Stomach smooth muscle (tissue), 2 donors: ENCODE results near the gene LTBP1.

Experiments used
- H3K27ac ChIP-seq: one replicate; pipeline ENCODE4 v1.7.0; 2013; ENCODE audit warnings: mild to moderate bottlenecking, low read length, inconsistent platforms
- H3K27me3 ChIP-seq, 2 donors: one replicate each; pipeline ENCODE4 v1.7.0; 2013; ENCODE audit warnings: low read length in 2 of 2; ENCODE audit not compliant: insufficient read depth in 2 of 2, control insufficient read depth in 1 of 2
- H3K36me3 ChIP-seq, 2 donors: one replicate each; pipeline ENCODE4 v1.7.0; 2013; ENCODE audit warnings: low read length in 2 of 2; ENCODE audit not compliant: control insufficient read depth in 2 of 2, insufficient read depth in 2 of 2
- H3K4me1 ChIP-seq: one replicate; pipeline ENCODE4 v1.7.0; 2013; ENCODE audit warnings: low read length; ENCODE audit not compliant: control insufficient read depth, insufficient read depth
- H3K4me3 ChIP-seq, 2 donors: one replicate each; pipeline ENCODE4 v1.7.0; 2013; ENCODE audit warnings: low read length in 2 of 2
- H3K9ac ChIP-seq, 2 donors: one replicate each; pipeline ENCODE4 v1.7.0; 2013; ENCODE audit warnings: low read length in 2 of 2, mild to moderate bottlenecking in 1 of 2
- H3K9me3 ChIP-seq, 2 donors: one replicate each; pipeline ENCODE4 v1.7.0; 2013; ENCODE audit warnings: low read length in 2 of 2; ENCODE audit not compliant: control insufficient read depth in 2 of 2
- donor health status: healthy.
- donor health status: Pancreatic carcinoma.

Gene LTBP1

DNA sequence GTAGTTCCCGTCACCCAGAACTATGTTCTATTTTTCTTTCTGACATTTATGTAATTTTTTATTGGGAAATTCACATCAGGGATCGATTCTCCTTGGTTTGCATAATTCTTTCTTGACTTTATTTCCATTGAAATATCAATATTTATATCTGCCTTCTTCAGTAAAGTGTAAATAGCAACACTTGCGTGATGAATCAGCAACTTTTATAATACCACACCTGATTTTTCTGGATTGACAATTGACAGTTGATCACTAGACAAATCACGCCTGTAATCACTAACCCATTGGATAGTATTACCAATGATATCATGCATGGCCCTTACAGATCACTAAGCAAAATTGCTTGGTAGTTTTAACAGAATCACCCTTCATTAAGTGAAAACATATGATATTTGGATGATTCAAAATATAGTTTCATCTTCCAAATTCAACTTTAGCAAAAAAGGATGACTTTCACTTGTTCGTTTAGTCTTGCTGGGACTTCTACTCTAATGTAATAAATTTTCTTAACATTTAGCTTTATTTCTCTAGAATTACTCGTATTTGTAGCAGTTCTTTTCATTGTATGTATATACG lies 390.7 kb downstream of the LTBP1 start:
- Histone ChIP-seq H3K9me3 (no peaks in the 10 kb centered on the region), H3K27me3 (no peaks in the 10 kb centered on the region), H3K4me3 (no peak overlapping the region), H3K27ac (no peak overlapping the region), H3K9ac (no peak overlapping the region), H3K36me3 (peaks cover 6 to 10% of the 10 kb centered on the region in 2 donors), H3K4me1 (no peaks in the 10 kb centered on the region)

- Histone ChIP-seq H3K27ac (no peak overlapping the region), H3K9ac (no peak overlapping the region), H3K4me1 (no peaks in the 10 kb centered on the region)
Observed at GRCh38 chr2:33337981-33338380, 391.2 kb downstream of the LTBP1 start.

GRCh38 chr2:33339269-33339668 lies 392.5 kb downstream of the LTBP1 start:
- H3K9me3 ChIP-seq, result no peaks in the 10 kb centered on the region
- H3K4me3 ChIP-seq, result no peak overlapping the region
- no peaks in the 10 kb centered on the region for H3K4me1 ChIP-seq
- no peaks in the 10 kb centered on the region for H3K27me3 ChIP-seq
- H3K36me3 ChIP-seq, result peaks cover 6 to 10% of the 10 kb centered on the region in 2 donors
- H3K9ac ChIP-seq, result no peak overlapping the region
- H3K27ac ChIP-seq, result no peak overlapping the region

More at GRCh38 chr2:33337981-33338380, 391.2 kb downstream of the LTBP1 start:
- Histone ChIP-seq H3K9me3 (no peaks in the 10 kb centered on the region), H3K36me3 (peaks cover 6 to 10% of the 10 kb centered on the region in 2 donors), H3K4me3 (no peak overlapping the region), H3K27me3 (no peaks in the 10 kb centered on the region)

- no peaks in the 10 kb centered on the region for H3K4me1 ChIP-seq
- H3K27ac ChIP-seq, result no peak overlapping the region
- no peak overlapping the region for H3K4me3 ChIP-seq
- no peaks in the 10 kb centered on the region for H3K27me3 ChIP-seq
- H3K36me3 ChIP-seq, result peaks cover 6 to 13% of the 10 kb centered on the region in 2 donors
- H3K9ac ChIP-seq, result no peak overlapping the region
- no peaks in the 10 kb centered on the region for H3K9me3 ChIP-seq
Observed at GRCh38 chr2:33340280-33340679, 393.5 kb downstream of the LTBP1 start.

DNA sequence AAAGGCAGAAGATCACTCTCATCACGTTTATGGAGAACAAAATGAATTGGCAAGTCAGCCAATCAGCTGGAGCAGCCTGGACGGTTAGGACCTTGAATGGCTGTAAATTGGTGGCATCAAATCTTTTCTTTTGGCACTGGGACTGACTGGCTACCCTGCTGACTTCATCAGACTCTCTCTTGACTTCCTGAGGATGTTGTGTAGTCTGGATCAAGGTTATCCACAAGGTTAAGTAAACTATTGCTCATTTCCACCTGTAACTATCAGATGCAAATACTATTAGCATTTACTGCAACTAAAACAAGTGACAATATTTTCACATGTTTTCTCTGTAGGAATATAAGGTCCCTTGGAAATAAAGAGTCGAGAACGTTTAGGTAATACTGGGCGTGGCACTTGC lies 395.4 kb downstream of the LTBP1 start:
- Histone ChIP-seq H3K36me3 (peaks cover 6 to 10% of the 10 kb centered on the region in 2 donors), H3K9ac (no peak overlapping the region), H3K27ac (no peak overlapping the region), H3K27me3 (no peaks in the 10 kb centered on the region), H3K9me3 (no peaks in the 10 kb centered on the region), H3K4me1 (no peaks in the 10 kb centered on the region), H3K4me3 (no peak overlapping the region)

GRCh38 chr2:33342705-33343104 lies 396.0 kb downstream of the LTBP1 start:
- Histone ChIP-seq H3K27ac (no peak overlapping the region), H3K9me3 (no peaks in the 10 kb centered on the region), H3K9ac (no peak overlapping the region)

DNA sequence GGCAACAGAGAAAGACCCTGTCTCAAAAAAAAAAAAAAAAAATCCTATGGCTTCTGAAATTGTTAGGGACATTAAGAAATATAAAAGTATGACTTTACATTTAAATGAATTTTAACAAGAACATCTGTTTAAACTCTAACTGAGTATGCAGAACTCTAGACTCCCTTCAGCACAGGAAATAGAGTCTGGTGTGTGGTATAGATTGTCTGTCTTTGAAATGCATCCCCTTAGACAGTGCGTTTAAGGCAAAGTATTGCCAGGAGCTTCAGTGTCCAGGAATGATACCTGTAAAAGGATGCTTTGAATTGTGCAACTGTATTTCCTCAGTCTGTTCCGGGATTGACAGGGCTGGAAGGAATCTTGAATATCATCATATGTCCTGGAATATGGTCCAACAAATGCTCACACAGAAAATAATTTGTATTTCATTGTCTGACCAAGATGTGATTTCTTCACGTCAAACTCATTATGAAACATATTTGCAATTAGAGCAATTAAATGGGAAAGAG lies 396.7 kb downstream of the LTBP1 start:
- no peaks in the 10 kb centered on the region for H3K27me3 ChIP-seq
- H3K36me3 ChIP-seq, result peaks cover 4 to 14% of the 10 kb centered on the region in 2 donors
- H3K4me3 ChIP-seq, result no peak overlapping the region
- no peak overlapping the region for H3K27ac ChIP-seq
- H3K9me3 ChIP-seq, result no peaks in the 10 kb centered on the region
- H3K4me1 ChIP-seq, result peaks cover 3% of the 10 kb centered on the region
- no peak overlapping the region for H3K9ac ChIP-seq

More at GRCh38 chr2:33342705-33343104, 396.0 kb downstream of the LTBP1 start:
- Histone ChIP-seq H3K4me1 (peaks cover 3% of the 10 kb centered on the region), H3K4me3 (no peak overlapping the region), H3K27me3 (no peaks in the 10 kb centered on the region), H3K36me3 (peaks cover 6 to 14% of the 10 kb centered on the region in 2 donors)

DNA sequence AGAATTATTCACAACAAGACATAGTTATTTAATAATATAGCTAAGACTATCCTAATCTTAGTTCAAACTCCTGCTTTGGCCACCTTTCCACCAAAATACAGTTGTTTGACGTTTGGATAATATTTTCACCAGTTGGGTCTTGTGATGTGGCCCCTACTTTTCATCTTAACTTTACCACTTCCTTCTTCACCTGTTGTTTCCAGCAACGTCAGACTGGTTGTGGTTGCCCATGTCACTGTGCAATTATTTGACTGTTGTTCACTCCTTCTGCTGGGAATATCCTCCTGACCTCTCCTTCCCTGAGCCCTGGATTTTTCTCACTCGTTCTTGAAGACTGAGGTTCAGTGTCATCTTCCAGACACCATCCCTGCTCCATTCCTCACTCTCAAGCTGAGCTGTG lies 397.5 kb downstream of the LTBP1 start:
- Histone ChIP-seq H3K9me3 (no peaks in the 10 kb centered on the region), H3K27ac (no peak overlapping the region), H3K36me3 (peaks cover 3 to 16% of the 10 kb centered on the region in 2 donors), H3K4me3 (no peak overlapping the region), H3K4me1 (peaks cover 3% of the 10 kb centered on the region), H3K27me3 (no peaks in the 10 kb centered on the region), H3K9ac (no peak overlapping the region)

- Histone ChIP-seq H3K4me1 (peaks cover 3% of the 10 kb centered on the region), H3K4me3 (no peak overlapping the region), H3K36me3 (peaks cover 0 to 15% of the 10 kb centered on the region in 2 donors), H3K9ac (no peak overlapping the region), H3K27me3 (no peaks in the 10 kb centered on the region), H3K9me3 (no peaks in the 10 kb centered on the region), H3K27ac (no peak overlapping the region)
Observed at GRCh38 chr2:33347856-33348255, 401.1 kb downstream of the LTBP1 start.

- H3K27me3 ChIP-seq, result no peaks in the 10 kb centered on the region
- H3K4me3 ChIP-seq, result no peak overlapping the region
- no peaks in the 10 kb centered on the region for H3K9me3 ChIP-seq
- peaks cover 3% of the 10 kb centered on the region for H3K4me1 ChIP-seq
- H3K36me3 ChIP-seq, result peaks cover 3 to 23% of the 10 kb centered on the region in 2 donors
- no peak overlapping the region for H3K9ac ChIP-seq
- no peak overlapping the region for H3K27ac ChIP-seq
Observed at GRCh38 chr2:33350632-33351031, 403.9 kb downstream of the LTBP1 start.

GRCh38 chr2:33351781-33352180 lies 405.0 kb downstream of the LTBP1 start:
- Histone ChIP-seq H3K27ac (no peak overlapping the region), H3K27me3 (no peaks in the 10 kb centered on the region), H3K36me3 (peaks cover 6 to 29% of the 10 kb centered on the region in 2 donors), H3K4me3 (no peak overlapping the region), H3K9ac (no peak overlapping the region), H3K4me1 (peaks cover 6% of the 10 kb centered on the region), H3K9me3 (no peaks in the 10 kb centered on the region)
